ENCODE results near the gene SFMBT1.

DNA sequence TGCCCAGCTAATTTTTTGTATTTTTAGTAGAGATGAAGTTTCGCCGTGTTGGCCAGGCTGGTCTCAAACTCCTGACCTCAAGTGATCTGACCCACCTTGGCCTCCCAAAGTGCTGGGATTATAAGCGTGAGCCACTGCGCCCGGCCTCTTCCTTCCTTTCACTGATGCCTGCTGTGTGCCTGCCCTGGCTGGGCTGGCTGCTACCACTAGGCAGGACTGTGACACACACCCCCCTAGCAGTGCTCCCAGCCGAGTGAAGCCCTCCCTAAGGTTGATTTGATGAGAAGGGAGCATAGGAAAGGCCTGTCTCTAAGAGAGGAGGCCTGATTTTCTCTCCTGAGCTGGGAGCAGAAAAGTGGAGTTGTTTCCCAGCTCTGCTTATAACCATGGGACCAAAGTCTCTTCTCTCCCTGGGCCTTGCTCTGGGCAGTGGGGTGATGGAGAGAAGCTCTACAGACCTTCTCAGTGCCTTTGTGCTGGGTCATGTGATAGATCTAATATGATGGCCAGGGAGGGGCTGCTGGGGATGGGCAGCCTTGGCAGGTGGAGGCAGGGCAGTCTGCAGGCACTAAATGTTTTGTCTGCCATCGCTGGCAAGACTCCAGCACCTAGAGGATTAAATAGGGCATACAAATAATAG lies 20.1 kb upstream of the SFMBT1 start:
- TF ChIP-seq, protein P1, sequence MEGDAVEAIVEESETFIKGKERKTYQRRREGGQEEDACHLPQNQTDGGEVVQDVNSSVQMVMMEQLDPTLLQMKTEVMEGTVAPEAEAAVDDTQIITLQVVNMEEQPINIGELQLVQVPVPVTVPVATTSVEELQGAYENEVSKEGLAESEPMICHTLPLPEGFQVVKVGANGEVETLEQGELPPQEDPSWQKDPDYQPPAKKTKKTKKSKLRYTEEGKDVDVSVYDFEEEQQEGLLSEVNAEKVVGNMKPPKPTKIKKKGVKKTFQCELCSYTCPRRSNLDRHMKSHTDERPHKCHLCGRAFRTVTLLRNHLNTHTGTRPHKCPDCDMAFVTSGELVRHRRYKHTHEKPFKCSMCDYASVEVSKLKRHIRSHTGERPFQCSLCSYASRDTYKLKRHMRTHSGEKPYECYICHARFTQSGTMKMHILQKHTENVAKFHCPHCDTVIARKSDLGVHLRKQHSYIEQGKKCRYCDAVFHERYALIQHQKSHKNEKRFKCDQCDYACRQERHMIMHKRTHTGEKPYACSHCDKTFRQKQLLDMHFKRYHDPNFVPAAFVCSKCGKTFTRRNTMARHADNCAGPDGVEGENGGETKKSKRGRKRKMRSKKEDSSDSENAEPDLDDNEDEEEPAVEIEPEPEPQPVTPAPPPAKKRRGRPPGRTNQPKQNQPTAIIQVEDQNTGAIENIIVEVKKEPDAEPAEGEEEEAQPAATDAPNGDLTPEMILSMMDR (conservative IDR thresholded peaks at IDR 0.05; ENCODE audit: low read depth, low read length): no peak
- no peak for TF ChIP-seq EZH2 (IDR thresholded peaks at IDR 0.05; ENCODE audit: borderline replicate concordance, low read depth, low read length, poor library complexity, severe bottlenecking)
